H1 (cell line): ENCODE measurements around the gene CX3CL1.

Experiments
- CHD1 ChIP-seq: IDR thresholded peaks from 2 replicates; pipeline ENCODE4 v1.6.1; 2012; ENCODE audit warnings: low read depth, low read length, improper control_type of control experiment
- CHD2 ChIP-seq: IDR thresholded peaks from 2 replicates; pipeline ENCODE4 v1.6.1; 2012; ENCODE audit warnings: low read length, improper control_type of control experiment
- CREB1 ChIP-seq: IDR thresholded peaks from 2 replicates; pipeline ENCODE4 v1.6.1; 2012; ENCODE audit warnings: inconsistent platforms
- EP300 ChIP-seq, 2 experiments: IDR thresholded peaks; 1 replicate in 1 of 2; 2 replicates in 1 of 2; pipeline ENCODE4 v1.6.1; 2011 to 2012; ENCODE audit warnings: low read depth in 2 of 2, low read length in 2 of 2, mild to moderate bottlenecking in 2 of 2, borderline replicate concordance in 1 of 2, inconsistent platforms in 1 of 2, moderate library complexity in 1 of 2
- FOSL1 ChIP-seq: IDR thresholded peaks from 2 replicates; pipeline ENCODE4 v1.6.1; 2011; ENCODE audit warnings: mild to moderate bottlenecking, low read depth, low read length, moderate library complexity; ENCODE audit not compliant: insufficient read depth
- GABPA ChIP-seq: IDR thresholded peaks from 2 replicates; pipeline ENCODE4 v1.6.1; 2011; ENCODE audit warnings: mild to moderate bottlenecking, low read length, moderate library complexity, borderline replicate concordance; ENCODE audit not compliant: insufficient read depth
- HDAC6 ChIP-seq: IDR thresholded peaks from one replicate; pipeline ENCODE4 v1.7.1; 2012; ENCODE audit warnings: low read depth, mild to moderate bottlenecking, inconsistent platforms, low read length, moderate library complexity
- POLR2A ChIP-seq, 2 experiments: IDR thresholded peaks; 1 replicate in 1 of 2; 2 replicates in 1 of 2; pipeline ENCODE4 v1.6.1; 2011; ENCODE audit warnings: low read depth in 2 of 2, low read length in 2 of 2, mild to moderate bottlenecking in 2 of 2; ENCODE audit errors: control extremely low read depth in 1 of 2
- RAD21 ChIP-seq, 2 experiments: IDR thresholded peaks in 1 of 2; conservative IDR thresholded peaks in 1 of 2; 2 replicates each; pipeline ENCODE4 v1.6.1; 2011; ENCODE audit warnings: low read depth in 2 of 2, low read length in 2 of 2, improper control_type of control experiment in 1 of 2, inconsistent platforms in 1 of 2, mild to moderate bottlenecking in 1 of 2, moderate library complexity in 1 of 2
- SIN3A ChIP-seq, 2 experiments: IDR thresholded peaks in 1 of 2; conservative IDR thresholded peaks in 1 of 2; 2 replicates each; pipeline ENCODE4 v1.6.1; 2011 to 2012; ENCODE audit warnings: low read length in 2 of 2, improper control_type of control experiment in 1 of 2, low read depth in 1 of 2, mild to moderate bottlenecking in 1 of 2
- SP4 ChIP-seq: IDR thresholded peaks from 2 replicates; pipeline ENCODE4 v1.6.1; 2012; ENCODE audit warnings: low read length, inconsistent platforms
- SRF ChIP-seq: IDR thresholded peaks from 2 replicates; pipeline ENCODE4 v1.6.1; 2011; ENCODE audit warnings: mild to moderate bottlenecking, low read depth, low read length, moderate library complexity
- TF ChIP-seq, protein P1 (sequence below), 3 experiments: IDR thresholded peaks; 1 replicate in 2 of 3; 2 replicates in 1 of 3; pipeline versions ENCODE4 v1.5.1 to v1.6.1; 2011; ENCODE audit warnings: low read length in 3 of 3, mild to moderate bottlenecking in 3 of 3, inconsistent platforms in 2 of 3, low read depth in 1 of 3, moderate library complexity in 1 of 3; ENCODE audit not compliant: insufficient read depth in 1 of 3; ENCODE audit errors: control extremely low read depth in 1 of 3
- TF ChIP-seq, protein P2 (sequence below): fragments of 300-600 bp; sonication (generic); IDR thresholded peaks from 2 replicates; pipeline ENCODE4 v1.7.1; 2012; ENCODE audit warnings: low read length, moderate library complexity, mild to moderate bottlenecking, inconsistent platforms; ENCODE audit not compliant: insufficient replicate concordance

DNA sequence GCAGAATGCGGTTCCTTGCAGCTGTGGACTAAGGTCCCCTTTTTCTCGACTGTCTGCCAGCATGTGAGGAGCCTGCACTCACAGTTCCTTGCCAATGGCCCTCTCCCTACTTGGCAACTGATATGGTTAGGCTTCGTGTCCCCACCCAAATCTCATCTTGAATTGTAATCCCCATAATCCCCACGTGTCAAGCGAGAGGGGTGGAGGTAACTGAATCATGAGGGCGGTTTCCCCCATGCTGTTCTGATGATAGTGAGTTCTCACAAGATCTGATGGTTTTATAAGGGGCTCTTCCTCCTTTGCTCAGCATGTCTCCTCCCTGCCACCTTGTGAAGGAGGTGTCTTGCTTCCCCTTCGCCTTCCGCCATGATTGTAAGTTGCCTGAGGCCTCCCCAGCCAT lies 55.0 kb downstream of the CX3CL1 start:
- TF ChIP-seq SP4 (no peak), CHD1 (no peak), EP300 (IDR thresholded peaks at IDR 0.05; ENCODE audit: borderline replicate concordance in 1 of 2, low read depth in 2 of 2, low read length in 2 of 2) (no peak), POLR2A (IDR thresholded peaks at IDR 0.05; ENCODE audit: control extremely low read depth in 1 of 2, low read depth in 2 of 2, low read length in 2 of 2) (no peak), CREB1 (no peak), SIN3A (conservative IDR thresholded peaks at IDR 0.05 in 1 of 2, IDR thresholded peaks at IDR 0.05 in 1 of 2; ENCODE audit: low read depth in 1 of 2, low read length in 2 of 2) (no peak), SRF (no peak), GABPA (no peak), RAD21 (IDR thresholded peaks at IDR 0.05 in 1 of 2, conservative IDR thresholded peaks at IDR 0.05 in 1 of 2; ENCODE audit: low read depth in 2 of 2, low read length in 2 of 2) (no peak), HDAC6 (no peak), CHD2 (no peak), FOSL1 (no peak)
- TF ChIP-seq, protein P1, sequence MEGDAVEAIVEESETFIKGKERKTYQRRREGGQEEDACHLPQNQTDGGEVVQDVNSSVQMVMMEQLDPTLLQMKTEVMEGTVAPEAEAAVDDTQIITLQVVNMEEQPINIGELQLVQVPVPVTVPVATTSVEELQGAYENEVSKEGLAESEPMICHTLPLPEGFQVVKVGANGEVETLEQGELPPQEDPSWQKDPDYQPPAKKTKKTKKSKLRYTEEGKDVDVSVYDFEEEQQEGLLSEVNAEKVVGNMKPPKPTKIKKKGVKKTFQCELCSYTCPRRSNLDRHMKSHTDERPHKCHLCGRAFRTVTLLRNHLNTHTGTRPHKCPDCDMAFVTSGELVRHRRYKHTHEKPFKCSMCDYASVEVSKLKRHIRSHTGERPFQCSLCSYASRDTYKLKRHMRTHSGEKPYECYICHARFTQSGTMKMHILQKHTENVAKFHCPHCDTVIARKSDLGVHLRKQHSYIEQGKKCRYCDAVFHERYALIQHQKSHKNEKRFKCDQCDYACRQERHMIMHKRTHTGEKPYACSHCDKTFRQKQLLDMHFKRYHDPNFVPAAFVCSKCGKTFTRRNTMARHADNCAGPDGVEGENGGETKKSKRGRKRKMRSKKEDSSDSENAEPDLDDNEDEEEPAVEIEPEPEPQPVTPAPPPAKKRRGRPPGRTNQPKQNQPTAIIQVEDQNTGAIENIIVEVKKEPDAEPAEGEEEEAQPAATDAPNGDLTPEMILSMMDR (IDR thresholded peaks at IDR 0.05; ENCODE audit: control extremely low read depth in 1 of 3, insufficient read depth in 1 of 3, low read depth in 1 of 3, low read length in 3 of 3) = no peak
- TF ChIP-seq, protein P2, sequence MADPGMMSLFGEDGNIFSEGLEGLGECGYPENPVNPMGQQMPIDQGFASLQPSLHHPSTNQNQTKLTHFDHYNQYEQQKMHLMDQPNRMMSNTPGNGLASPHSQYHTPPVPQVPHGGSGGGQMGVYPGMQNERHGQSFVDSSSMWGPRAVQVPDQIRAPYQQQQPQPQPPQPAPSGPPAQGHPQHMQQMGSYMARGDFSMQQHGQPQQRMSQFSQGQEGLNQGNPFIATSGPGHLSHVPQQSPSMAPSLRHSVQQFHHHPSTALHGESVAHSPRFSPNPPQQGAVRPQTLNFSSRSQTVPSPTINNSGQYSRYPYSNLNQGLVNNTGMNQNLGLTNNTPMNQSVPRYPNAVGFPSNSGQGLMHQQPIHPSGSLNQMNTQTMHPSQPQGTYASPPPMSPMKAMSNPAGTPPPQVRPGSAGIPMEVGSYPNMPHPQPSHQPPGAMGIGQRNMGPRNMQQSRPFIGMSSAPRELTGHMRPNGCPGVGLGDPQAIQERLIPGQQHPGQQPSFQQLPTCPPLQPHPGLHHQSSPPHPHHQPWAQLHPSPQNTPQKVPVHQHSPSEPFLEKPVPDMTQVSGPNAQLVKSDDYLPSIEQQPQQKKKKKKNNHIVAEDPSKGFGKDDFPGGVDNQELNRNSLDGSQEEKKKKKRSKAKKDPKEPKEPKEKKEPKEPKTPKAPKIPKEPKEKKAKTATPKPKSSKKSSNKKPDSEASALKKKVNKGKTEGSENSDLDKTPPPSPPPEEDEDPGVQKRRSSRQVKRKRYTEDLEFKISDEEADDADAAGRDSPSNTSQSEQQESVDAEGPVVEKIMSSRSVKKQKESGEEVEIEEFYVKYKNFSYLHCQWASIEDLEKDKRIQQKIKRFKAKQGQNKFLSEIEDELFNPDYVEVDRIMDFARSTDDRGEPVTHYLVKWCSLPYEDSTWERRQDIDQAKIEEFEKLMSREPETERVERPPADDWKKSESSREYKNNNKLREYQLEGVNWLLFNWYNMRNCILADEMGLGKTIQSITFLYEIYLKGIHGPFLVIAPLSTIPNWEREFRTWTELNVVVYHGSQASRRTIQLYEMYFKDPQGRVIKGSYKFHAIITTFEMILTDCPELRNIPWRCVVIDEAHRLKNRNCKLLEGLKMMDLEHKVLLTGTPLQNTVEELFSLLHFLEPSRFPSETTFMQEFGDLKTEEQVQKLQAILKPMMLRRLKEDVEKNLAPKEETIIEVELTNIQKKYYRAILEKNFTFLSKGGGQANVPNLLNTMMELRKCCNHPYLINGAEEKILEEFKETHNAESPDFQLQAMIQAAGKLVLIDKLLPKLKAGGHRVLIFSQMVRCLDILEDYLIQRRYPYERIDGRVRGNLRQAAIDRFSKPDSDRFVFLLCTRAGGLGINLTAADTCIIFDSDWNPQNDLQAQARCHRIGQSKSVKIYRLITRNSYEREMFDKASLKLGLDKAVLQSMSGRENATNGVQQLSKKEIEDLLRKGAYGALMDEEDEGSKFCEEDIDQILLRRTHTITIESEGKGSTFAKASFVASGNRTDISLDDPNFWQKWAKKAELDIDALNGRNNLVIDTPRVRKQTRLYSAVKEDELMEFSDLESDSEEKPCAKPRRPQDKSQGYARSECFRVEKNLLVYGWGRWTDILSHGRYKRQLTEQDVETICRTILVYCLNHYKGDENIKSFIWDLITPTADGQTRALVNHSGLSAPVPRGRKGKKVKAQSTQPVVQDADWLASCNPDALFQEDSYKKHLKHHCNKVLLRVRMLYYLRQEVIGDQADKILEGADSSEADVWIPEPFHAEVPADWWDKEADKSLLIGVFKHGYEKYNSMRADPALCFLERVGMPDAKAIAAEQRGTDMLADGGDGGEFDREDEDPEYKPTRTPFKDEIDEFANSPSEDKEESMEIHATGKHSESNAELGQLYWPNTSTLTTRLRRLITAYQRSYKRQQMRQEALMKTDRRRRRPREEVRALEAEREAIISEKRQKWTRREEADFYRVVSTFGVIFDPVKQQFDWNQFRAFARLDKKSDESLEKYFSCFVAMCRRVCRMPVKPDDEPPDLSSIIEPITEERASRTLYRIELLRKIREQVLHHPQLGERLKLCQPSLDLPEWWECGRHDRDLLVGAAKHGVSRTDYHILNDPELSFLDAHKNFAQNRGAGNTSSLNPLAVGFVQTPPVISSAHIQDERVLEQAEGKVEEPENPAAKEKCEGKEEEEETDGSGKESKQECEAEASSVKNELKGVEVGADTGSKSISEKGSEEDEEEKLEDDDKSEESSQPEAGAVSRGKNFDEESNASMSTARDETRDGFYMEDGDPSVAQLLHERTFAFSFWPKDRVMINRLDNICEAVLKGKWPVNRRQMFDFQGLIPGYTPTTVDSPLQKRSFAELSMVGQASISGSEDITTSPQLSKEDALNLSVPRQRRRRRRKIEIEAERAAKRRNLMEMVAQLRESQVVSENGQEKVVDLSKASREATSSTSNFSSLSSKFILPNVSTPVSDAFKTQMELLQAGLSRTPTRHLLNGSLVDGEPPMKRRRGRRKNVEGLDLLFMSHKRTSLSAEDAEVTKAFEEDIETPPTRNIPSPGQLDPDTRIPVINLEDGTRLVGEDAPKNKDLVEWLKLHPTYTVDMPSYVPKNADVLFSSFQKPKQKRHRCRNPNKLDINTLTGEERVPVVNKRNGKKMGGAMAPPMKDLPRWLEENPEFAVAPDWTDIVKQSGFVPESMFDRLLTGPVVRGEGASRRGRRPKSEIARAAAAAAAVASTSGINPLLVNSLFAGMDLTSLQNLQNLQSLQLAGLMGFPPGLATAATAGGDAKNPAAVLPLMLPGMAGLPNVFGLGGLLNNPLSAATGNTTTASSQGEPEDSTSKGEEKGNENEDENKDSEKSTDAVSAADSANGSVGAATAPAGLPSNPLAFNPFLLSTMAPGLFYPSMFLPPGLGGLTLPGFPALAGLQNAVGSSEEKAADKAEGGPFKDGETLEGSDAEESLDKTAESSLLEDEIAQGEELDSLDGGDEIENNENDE = no peak
